ENCODE results near the gene CAPNS1.

GRCh38 chr19:36103842-36104552 lies 35.9 kb upstream of the CAPNS1 start:
- no peak for TF ChIP-seq CTCF (IDR thresholded peaks at IDR 0.05; ENCODE audit: poor library complexity)
- no peak for TF ChIP-seq EZH2 (IDR thresholded peaks at IDR 0.05; ENCODE audit: borderline replicate concordance)
- TF ChIP-seq EZH2phosphoT487 (IDR thresholded peaks at IDR 0.05; ENCODE audit: low read depth, severe bottlenecking, unreplicated experiment) = no peak
